Measurements from ENCODE around the gene ANKS3.

DNA sequence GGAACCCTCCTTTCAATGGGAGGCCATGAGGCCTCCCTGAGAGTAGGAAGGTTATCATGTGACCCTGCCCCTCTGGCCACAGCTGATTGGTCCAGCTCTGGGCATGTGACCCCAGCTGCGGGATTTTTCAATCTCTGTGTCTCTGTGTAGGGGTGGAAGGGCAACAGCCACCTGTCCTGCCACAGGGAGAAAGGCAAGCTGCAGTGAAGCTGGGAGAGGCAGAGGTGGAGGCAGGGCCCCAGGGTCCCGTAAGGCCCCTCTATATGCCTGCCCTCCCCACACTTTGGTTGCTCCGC, 11.2 kb upstream of the ANKS3 start:
- TF ChIP-seq, protein P1, sequence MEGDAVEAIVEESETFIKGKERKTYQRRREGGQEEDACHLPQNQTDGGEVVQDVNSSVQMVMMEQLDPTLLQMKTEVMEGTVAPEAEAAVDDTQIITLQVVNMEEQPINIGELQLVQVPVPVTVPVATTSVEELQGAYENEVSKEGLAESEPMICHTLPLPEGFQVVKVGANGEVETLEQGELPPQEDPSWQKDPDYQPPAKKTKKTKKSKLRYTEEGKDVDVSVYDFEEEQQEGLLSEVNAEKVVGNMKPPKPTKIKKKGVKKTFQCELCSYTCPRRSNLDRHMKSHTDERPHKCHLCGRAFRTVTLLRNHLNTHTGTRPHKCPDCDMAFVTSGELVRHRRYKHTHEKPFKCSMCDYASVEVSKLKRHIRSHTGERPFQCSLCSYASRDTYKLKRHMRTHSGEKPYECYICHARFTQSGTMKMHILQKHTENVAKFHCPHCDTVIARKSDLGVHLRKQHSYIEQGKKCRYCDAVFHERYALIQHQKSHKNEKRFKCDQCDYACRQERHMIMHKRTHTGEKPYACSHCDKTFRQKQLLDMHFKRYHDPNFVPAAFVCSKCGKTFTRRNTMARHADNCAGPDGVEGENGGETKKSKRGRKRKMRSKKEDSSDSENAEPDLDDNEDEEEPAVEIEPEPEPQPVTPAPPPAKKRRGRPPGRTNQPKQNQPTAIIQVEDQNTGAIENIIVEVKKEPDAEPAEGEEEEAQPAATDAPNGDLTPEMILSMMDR (IDR thresholded peaks at IDR 0.05), result no peak
- no peak for TF ChIP-seq POLR2A (IDR thresholded peaks at IDR 0.05)
